ENCODE data around the gene OR1A1. TPM values are rescaled to one million over a fixed set of nuclear protein-coding genes. Genes with fewer than 3 reads are reported as not detected.
"Not testable (repeated sequence)": the region's sequence is repeated elsewhere in the genome, so short reads cannot be mapped to it uniquely, and the experiment has no call there.

Gene OR1A1
- total RNA-seq, 1 experiment from 2014 or later, result not detected

DNA sequence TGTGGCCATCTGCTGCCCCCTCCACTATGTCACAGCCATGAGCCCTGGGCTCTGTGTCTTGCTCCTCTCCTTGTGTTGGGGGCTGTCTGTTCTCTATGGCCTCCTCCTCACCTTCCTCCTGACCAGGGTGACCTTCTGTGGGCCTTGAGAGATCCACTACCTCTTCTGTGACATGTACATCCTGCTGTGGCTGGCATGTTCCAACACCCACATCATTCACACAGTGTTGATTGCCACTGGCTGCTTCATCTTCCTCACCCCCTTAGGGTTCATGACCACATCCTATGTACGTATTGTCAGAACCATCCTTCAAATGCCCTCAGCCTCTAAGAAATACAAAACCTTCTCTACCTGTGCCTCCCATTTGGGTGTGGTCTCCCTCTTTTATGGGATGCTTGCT is 33.6 kb downstream of the OR1A1 start:
- not testable (repeated sequence) for H2BK15ac ChIP-seq (ENCODE audit: low read depth, low read length); H3K9me3 ChIP-seq (ENCODE audit: control insufficient read depth, low read depth, low read length); H3K23me2 ChIP-seq (ENCODE audit: insufficient read length, low read depth, low read length, poor library complexity, severe bottlenecking); H2AK5ac ChIP-seq (ENCODE audit: insufficient read length, low read length); H3K79me1 ChIP-seq (ENCODE audit: insufficient read depth, low read depth, low read length, poor library complexity, severe bottlenecking); H3T11ph ChIP-seq (ENCODE audit: low read length); H3K4me1 ChIP-seq (ENCODE audit: insufficient read depth, low read length); H3K27me3 ChIP-seq (ENCODE audit: insufficient read depth, low read length); H3K4me2 ChIP-seq (ENCODE audit: insufficient read depth, insufficient read length, low read length); H3K9ac ChIP-seq (ENCODE audit: extremely low read depth, insufficient read length, low read length); H4K8ac ChIP-seq (replicated peaks; ENCODE audit: insufficient read length, low read depth, low read length); H3K36me3 Mint-ChIP-seq (ENCODE audit: insufficient read depth in 1 of 3, low read depth in 3 of 3); H3K4me3 Mint-ChIP-seq; H4K20me1 ChIP-seq (ENCODE audit: control insufficient read depth, insufficient read depth, insufficient read length); H2BK20ac ChIP-seq (ENCODE audit: low read depth, low read length, poor library complexity, severe bottlenecking); H3K4ac ChIP-seq (ENCODE audit: low read depth, low read length); H4K5ac ChIP-seq (ENCODE audit: insufficient read length, low read depth, low read length); H3K27me3 Mint-ChIP-seq (ENCODE audit: low read depth); H3K18ac ChIP-seq (ENCODE audit: insufficient read length, low read depth, low read length); H3K79me2 ChIP-seq (ENCODE audit: insufficient read depth, low read length); H2BK12ac ChIP-seq (ENCODE audit: insufficient read length, low read depth, low read length); DNase-seq; H2AFZ ChIP-seq (ENCODE audit: low read length); H2BK120ac ChIP-seq (ENCODE audit: low read depth, low read length, poor library complexity, severe bottlenecking); H3K27ac Mint-ChIP-seq; H3K23ac ChIP-seq (ENCODE audit: insufficient read length, low read depth, low read length); H3K14ac ChIP-seq (ENCODE audit: insufficient read depth, low read length); H3K4me1 Mint-ChIP-seq; H2BK5ac ChIP-seq (ENCODE audit: insufficient read length, low read length); H4K91ac ChIP-seq (ENCODE audit: insufficient read length, low read depth, low read length); H3K27ac ChIP-seq (ENCODE audit: insufficient read length, low read depth, low read length); H3K56ac ChIP-seq (ENCODE audit: insufficient read length, low read depth, low read length)
- H3K9me3 Mint-ChIP-seq, result peaks cover 2 to 16% of the 10 kb centered on the region in 2 experiments; a peak in 2 of 5 replicates
- no CpG with 5 or more reads among the region's 1 CpG for WGBS (ENCODE audit: extremely low coverage, insufficient read length, low lambda C conversion rate)

DNA sequence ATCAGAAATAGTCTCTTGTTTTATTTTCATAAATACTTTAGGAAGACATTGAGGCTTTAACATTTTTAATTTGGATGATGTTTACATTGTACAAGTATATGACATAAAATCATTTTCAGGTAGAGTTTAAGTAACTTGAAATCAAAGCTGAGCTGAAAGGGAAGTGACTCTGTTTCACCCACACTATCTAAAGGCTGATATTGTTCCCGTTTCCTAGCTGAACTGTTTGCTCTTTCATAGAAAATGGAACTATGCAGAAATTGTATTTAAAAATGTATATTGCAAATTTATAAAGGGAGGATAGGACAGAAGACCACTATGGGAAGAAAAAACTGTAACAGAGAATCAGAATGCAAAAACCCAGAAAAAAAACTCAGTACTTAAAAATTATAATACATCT is 37.4 kb downstream of the OR1A1 start:
- H3K23me2 ChIP-seq (ENCODE audit: insufficient read length, low read depth, low read length, poor library complexity, severe bottlenecking); H2BK12ac ChIP-seq (ENCODE audit: insufficient read length, low read depth, low read length); H3K27me3 ChIP-seq (ENCODE audit: insufficient read depth, low read length); H4K91ac ChIP-seq (ENCODE audit: insufficient read length, low read depth, low read length); H3K4me1 Mint-ChIP-seq; H2BK15ac ChIP-seq (ENCODE audit: low read depth, low read length); H3K27me3 Mint-ChIP-seq (ENCODE audit: low read depth); H2BK5ac ChIP-seq (ENCODE audit: insufficient read length, low read length); H4K20me1 ChIP-seq (ENCODE audit: control insufficient read depth, insufficient read depth, insufficient read length); H2BK20ac ChIP-seq (ENCODE audit: low read depth, low read length, poor library complexity, severe bottlenecking); H3K23ac ChIP-seq (ENCODE audit: insufficient read length, low read depth, low read length); H3K14ac ChIP-seq (ENCODE audit: insufficient read depth, low read length); H3K9me3 ChIP-seq (ENCODE audit: control insufficient read depth, low read depth, low read length); H3K4me2 ChIP-seq (ENCODE audit: insufficient read depth, insufficient read length, low read length); H3K36me3 Mint-ChIP-seq (ENCODE audit: insufficient read depth in 1 of 3, low read depth in 3 of 3); H3K27ac ChIP-seq (ENCODE audit: insufficient read length, low read depth, low read length); H3K27ac Mint-ChIP-seq; H3K79me1 ChIP-seq (ENCODE audit: insufficient read depth, low read depth, low read length, poor library complexity, severe bottlenecking); H4K5ac ChIP-seq (ENCODE audit: insufficient read length, low read depth, low read length); H3K4me3 Mint-ChIP-seq; H2BK120ac ChIP-seq (ENCODE audit: low read depth, low read length, poor library complexity, severe bottlenecking); H3K56ac ChIP-seq (ENCODE audit: insufficient read length, low read depth, low read length); H3K4me1 ChIP-seq (ENCODE audit: insufficient read depth, low read length); H3T11ph ChIP-seq (ENCODE audit: low read length); H2AK5ac ChIP-seq (ENCODE audit: insufficient read length, low read length); H3K9ac ChIP-seq (ENCODE audit: extremely low read depth, insufficient read length, low read length); H3K18ac ChIP-seq (ENCODE audit: insufficient read length, low read depth, low read length); H4K8ac ChIP-seq (replicated peaks; ENCODE audit: insufficient read length, low read depth, low read length); H3K79me2 ChIP-seq (ENCODE audit: insufficient read depth, low read length); DNase-seq; H3K4ac ChIP-seq (ENCODE audit: low read depth, low read length); H2AFZ ChIP-seq (ENCODE audit: low read length): not testable (repeated sequence)
- no CpG with 5 or more reads among the region's 1 CpG for WGBS (ENCODE audit: extremely low coverage, insufficient read length, low lambda C conversion rate)
- H3K9me3 Mint-ChIP-seq, result peaks cover 2 to 18% of the 10 kb centered on the region in 2 experiments; a peak in 2 of 5 replicates
